NCI-H2081 (cell line): ENCODE data around the gene ZNF148.

Source experiments
- DNase-seq, 2 experiments: peaks; one replicate each; lab custom pipeline; 2025; lab: John Stamatoyannopoulos, UW

Gene ZNF148

GRCh38 chr3:125220183-125220582 is 154.9 kb downstream of the ZNF148 start:
- no peak for DNase-seq

- no peak for DNase-seq
Measured at GRCh38 chr3:125219261-125219701, 155.8 kb downstream of the ZNF148 start.

GRCh38 chr3:125214738-125215137 is 160.4 kb downstream of the ZNF148 start:
- no peak for DNase-seq

- DNase-seq: no peak
Measured at GRCh38 chr3:125213946-125214542, 161.1 kb downstream of the ZNF148 start.

- no peak for DNase-seq
Measured at GRCh38 chr3:125213364-125213755, 161.8 kb downstream of the ZNF148 start.

- peak in 1 of 2 experiments; percentile 26 for DNase-seq
Measured at GRCh38 chr3:125212509-125213363, 162.4 kb downstream of the ZNF148 start, which contains the start of gene SLC12A8. Gene SLC12A8 (minus strand): TSS chr3:125212748. CDS start chr3:125211349, 1,399 bp downstream.

GRCh38 chr3:125212091-125212508 is 163.0 kb downstream of the ZNF148 start:
- no peak for DNase-seq

- no peak for DNase-seq
Measured at GRCh38 chr3:125211523-125212090, 163.5 kb downstream of the ZNF148 start.

- no peak for DNase-seq
Measured at GRCh38 chr3:125207949-125208568, 167.1 kb downstream of the ZNF148 start.

GRCh38 chr3:125207507-125207906 is 167.6 kb downstream of the ZNF148 start:
- no peak for DNase-seq

- no peak for DNase-seq
Measured at GRCh38 chr3:125206934-125207333, 168.2 kb downstream of the ZNF148 start.

- DNase-seq: no peak
Measured at GRCh38 chr3:125203731-125204130, 171.4 kb downstream of the ZNF148 start.

- DNase-seq: peak in 1 of 2 experiments; percentile 33
Measured at GRCh38 chr3:125202197-125202596, 172.9 kb downstream of the ZNF148 start.

- no peak for DNase-seq
Measured at GRCh38 chr3:125200731-125201139, 174.4 kb downstream of the ZNF148 start.

GRCh38 chr3:125194849-125195601 is 180.1 kb downstream of the ZNF148 start:
- no peak for DNase-seq

GRCh38 chr3:125194061-125194848 is 180.9 kb downstream of the ZNF148 start:
- no peak for DNase-seq

- no peak for DNase-seq
Measured at GRCh38 chr3:125192190-125193035, 182.7 kb downstream of the ZNF148 start.

- no peak for DNase-seq
Measured at GRCh38 chr3:125191730-125192129, 183.4 kb downstream of the ZNF148 start.

- no peak for DNase-seq
Measured at GRCh38 chr3:125191256-125191655, 183.9 kb downstream of the ZNF148 start.

- no peak for DNase-seq
Measured at GRCh38 chr3:125190786-125191185, 184.3 kb downstream of the ZNF148 start.
